ENCODE results near the gene GYS2.

GRCh38 chr12:21608196-21608595 lies 3.5 kb upstream of the GYS2 start:
- no peak for TF ChIP-seq CTCF (IDR thresholded peaks at IDR 0.05)
- no peak for TF ChIP-seq POLR2AphosphoS5 (IDR thresholded peaks at IDR 0.05)
